ENCODE results near the gene ZNF423. TPM values are rescaled to one million over a fixed set of nuclear protein-coding genes. Genes with fewer than 3 reads are reported as not detected.

ZNF423 gene
- total and polyA plus RNA-seq, 2 of the 13 experiments (the other 11 are each of a cell fraction or from before 2014, with no cell fraction given): 0.07 to 0.31 TPM

DNA sequence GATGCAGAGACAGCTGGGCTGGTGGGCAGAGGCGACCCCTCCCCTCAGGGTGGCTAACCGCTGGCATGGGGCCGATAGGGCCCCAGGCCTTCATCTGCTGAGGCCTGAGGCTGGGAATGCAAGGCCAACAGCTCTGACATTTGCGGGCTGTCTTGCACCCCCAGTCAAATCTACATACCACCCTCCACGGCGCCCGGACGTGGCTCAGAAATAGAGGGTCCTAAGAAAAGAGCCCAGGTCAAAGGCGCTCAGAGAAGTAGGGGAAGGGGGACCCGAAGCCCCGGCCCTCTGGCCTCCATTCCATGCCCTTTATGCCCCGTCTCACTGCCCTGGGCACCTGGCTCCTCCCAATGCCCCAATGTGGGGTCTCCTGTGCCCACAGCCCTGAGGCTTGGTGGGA is 340.1 kb downstream of the ZNF423 start:
- H3K4me1 ChIP-seq (ENCODE audit: insufficient read depth, low read length): no peaks in the 10 kb centered on the region
- intact Hi-C loops (cut with micrococcal nuclease; ENCODE audit: unreplicated experiment) (no loop called here), in situ Hi-C loops (cut with HindIII; ENCODE audit: extremely low pct_ligation_motif_present, low pct_unique_long_range_greater_than_20kb) (no loop called here)
- no peak for FAIRE-seq
- H3K9ac ChIP-seq (ENCODE audit: insufficient read depth, low read depth, low read length): no peak overlapping the region
- BruUV-seq (replicated peaks): no TSS peak
- H2AFZ ChIP-seq (ENCODE audit: low read length): no peak overlapping the region
- peaks cover 2 to 12% of the 10 kb centered on the region in 2 experiments; a peak in 2 of 5 replicates for H3K27me3 ChIP-seq (ENCODE audit: control insufficient read depth in 1 of 2, insufficient read depth in 2 of 2, low read length in 2 of 2)
- no peaks in the 10 kb centered on the region for H3K36me3 ChIP-seq (replicated peaks in 1 of 2; ENCODE audit: control insufficient read depth in 1 of 2, insufficient read depth in 2 of 2, low read length in 2 of 2)
- no peak overlapping the region for H3K4me2 ChIP-seq (ENCODE audit: low read depth, low read length)
- no peak for DNase-seq (ENCODE audit: low spot score)
- H3K27ac ChIP-seq (ENCODE audit: extremely low read length, insufficient read depth, low read length): no peak overlapping the region
- CTCF ChIA-PET (ENCODE audit: low intra/inter-chr PET ratio, low total read pairs): no interaction called here
- ATAC-seq: no peak
- WGBS (ENCODE audit: low lambda C conversion rate): 17% methylated on average over 11 of the region's 12 CpGs
- no peaks in the 10 kb centered on the region for H3K9me3 ChIP-seq (ENCODE audit: low read length)
- no peak overlapping the region for H3K4me3 ChIP-seq (replicated peaks in 1 of 3; ENCODE audit: insufficient read depth in 1 of 3, low read depth in 2 of 3, low read length in 3 of 3)
- POLR2A ChIA-PET: no interaction called here
- TF ChIP-seq SMAD1 (CRISPR knock-in tag; IDR thresholded peaks at IDR 0.05; ENCODE audit: borderline replicate concordance, low read depth) (no peak), CC2D1A (CRISPR knock-in tag; IDR thresholded peaks at IDR 0.05) (no peak), ZNF768 (CRISPR knock-in tag; IDR thresholded peaks at IDR 0.05) (no peak), ZNF556 (CRISPR knock-in tag; IDR thresholded peaks at IDR 0.05; ENCODE audit: borderline replicate concordance) (no peak), SPEN (CRISPR knock-in tag; IDR thresholded peaks at IDR 0.05; ENCODE audit: low read depth) (no peak), ZNF615 (CRISPR knock-in tag; IDR thresholded peaks at IDR 0.05; ENCODE audit: borderline replicate concordance) (no peak), REXO4 (CRISPR knock-in tag; IDR thresholded peaks at IDR 0.05; ENCODE audit: borderline replicate concordance) (no peak), ZNF138 (CRISPR knock-in tag; IDR thresholded peaks at IDR 0.05; ENCODE audit: low read depth) (no peak), ZNF20 (CRISPR knock-in tag; IDR thresholded peaks at IDR 0.05) (no peak), AKAP8 (CRISPR knock-in tag; IDR thresholded peaks at IDR 0.05) (no peak), SNRNP70 (IDR thresholded peaks at IDR 0.05; ENCODE audit: low read depth, low read length) (no peak), ZNF841 (CRISPR knock-in tag; IDR thresholded peaks at IDR 0.05; ENCODE audit: borderline replicate concordance) (no peak), ZNF333 (CRISPR knock-in tag; IDR thresholded peaks at IDR 0.05; ENCODE audit: borderline replicate concordance) (no peak)
- TF ChIP-seq, protein P1, sequence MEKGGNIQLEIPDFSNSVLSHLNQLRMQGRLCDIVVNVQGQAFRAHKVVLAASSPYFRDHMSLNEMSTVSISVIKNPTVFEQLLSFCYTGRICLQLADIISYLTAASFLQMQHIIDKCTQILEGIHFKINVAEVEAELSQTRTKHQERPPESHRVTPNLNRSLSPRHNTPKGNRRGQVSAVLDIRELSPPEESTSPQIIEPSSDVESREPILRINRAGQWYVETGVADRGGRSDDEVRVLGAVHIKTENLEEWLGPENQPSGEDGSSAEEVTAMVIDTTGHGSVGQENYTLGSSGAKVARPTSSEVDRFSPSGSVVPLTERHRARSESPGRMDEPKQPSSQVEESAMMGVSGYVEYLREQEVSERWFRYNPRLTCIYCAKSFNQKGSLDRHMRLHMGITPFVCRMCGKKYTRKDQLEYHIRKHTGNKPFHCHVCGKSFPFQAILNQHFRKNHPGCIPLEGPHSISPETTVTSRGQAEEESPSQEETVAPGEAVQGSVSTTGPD (CRISPR knock-in tag; IDR thresholded peaks at IDR 0.05): no peak
- TF ChIP-seq, protein P2, sequence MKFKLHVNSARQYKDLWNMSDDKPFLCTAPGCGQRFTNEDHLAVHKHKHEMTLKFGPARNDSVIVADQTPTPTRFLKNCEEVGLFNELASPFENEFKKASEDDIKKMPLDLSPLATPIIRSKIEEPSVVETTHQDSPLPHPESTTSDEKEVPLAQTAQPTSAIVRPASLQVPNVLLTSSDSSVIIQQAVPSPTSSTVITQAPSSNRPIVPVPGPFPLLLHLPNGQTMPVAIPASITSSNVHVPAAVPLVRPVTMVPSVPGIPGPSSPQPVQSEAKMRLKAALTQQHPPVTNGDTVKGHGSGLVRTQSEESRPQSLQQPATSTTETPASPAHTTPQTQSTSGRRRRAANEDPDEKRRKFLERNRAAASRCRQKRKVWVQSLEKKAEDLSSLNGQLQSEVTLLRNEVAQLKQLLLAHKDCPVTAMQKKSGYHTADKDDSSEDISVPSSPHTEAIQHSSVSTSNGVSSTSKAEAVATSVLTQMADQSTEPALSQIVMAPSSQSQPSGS (CRISPR knock-in tag; IDR thresholded peaks at IDR 0.05): no peak
- TF ChIP-seq, protein P3, sequence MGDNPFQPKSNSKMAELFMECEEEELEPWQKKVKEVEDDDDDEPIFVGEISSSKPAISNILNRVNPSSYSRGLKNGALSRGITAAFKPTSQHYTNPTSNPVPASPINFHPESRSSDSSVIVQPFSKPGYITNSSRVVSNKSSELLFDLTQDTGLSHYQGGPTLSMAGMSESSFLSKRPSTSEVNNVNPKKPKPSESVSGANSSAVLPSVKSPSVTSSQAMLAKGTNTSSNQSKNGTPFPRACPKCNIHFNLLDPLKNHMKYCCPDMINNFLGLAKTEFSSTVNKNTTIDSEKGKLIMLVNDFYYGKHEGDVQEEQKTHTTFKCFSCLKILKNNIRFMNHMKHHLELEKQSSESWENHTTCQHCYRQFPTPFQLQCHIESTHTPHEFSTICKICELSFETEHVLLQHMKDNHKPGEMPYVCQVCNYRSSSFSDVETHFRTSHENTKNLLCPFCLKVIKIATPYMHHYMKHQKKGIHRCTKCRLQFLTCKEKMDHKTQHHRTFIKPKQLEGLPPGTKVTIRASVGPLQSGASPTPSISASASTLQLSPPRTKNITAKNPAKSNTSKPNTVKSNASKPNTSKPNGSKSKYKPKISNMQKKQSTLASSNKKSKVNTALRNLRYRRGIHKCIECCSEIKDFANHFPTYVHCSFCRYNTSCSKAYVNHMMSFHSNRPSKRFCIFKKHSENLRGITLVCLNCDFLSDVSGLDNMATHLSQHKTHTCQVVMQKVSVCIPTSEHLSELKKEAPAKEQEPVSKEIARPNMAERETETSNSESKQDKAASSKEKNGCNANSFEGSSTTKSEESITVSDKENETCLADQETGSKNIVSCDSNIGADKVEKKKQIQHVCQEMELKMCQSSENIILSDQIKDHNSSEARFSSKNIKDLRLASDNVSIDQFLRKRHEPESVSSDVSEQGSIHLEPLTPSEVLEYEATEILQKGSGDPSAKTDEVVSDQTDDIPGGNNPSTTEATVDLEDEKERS (CRISPR knock-in tag; IDR thresholded peaks at IDR 0.05): no peak
- H4K20me1 ChIP-seq (ENCODE audit: insufficient read depth, low read length): no peaks in the 10 kb centered on the region
- H3K79me2 ChIP-seq (ENCODE audit: insufficient read depth, low read length): no peaks in the 10 kb centered on the region

Measured in HepG2 (cell line).